ENCODE results near the gene FBXL12.
A peak's percentile ranks its signal among the peaks of the same experiment; 100 is the strongest.
"Not testable (repeated sequence)": the region's sequence is repeated elsewhere in the genome, so short reads cannot be mapped to it uniquely, and the experiment has no call there.

The FBXL12 gene

GRCh38 chr19:9793071-9793591 lies 25.7 kb downstream of the FBXL12 start:
- no peak for FAIRE-seq
- DNase-seq (ENCODE audit: insufficient read length, low spot score), result no peak

- peak; percentile 78 for DNase-seq (ENCODE audit: insufficient read length, low spot score)
- peak; percentile 74 for FAIRE-seq
Observed at GRCh38 chr19:9792206-9793070, 26.4 kb downstream of the FBXL12 start.

GRCh38 chr19:9791552-9792205 lies 27.2 kb downstream of the FBXL12 start:
- DNase-seq (ENCODE audit: insufficient read length, low spot score) (peak; percentile 88), FAIRE-seq (peak; percentile 90)

GRCh38 chr19:9791073-9791367 lies 27.9 kb downstream of the FBXL12 start:
- FAIRE-seq; DNase-seq (ENCODE audit: insufficient read length, low spot score): not testable (repeated sequence)

GRCh38 chr19:9789579-9789978 lies 29.3 kb downstream of the FBXL12 start:
- DNase-seq (ENCODE audit: insufficient read length, low spot score); FAIRE-seq: not testable (repeated sequence)

GRCh38 chr19:9789066-9789465 lies 29.8 kb downstream of the FBXL12 start:
- DNase-seq (ENCODE audit: insufficient read length, low spot score) (no peak), FAIRE-seq (no peak)

- not testable (repeated sequence) for DNase-seq (ENCODE audit: insufficient read length, low spot score); FAIRE-seq
Observed at GRCh38 chr19:9788604-9789003, 30.3 kb downstream of the FBXL12 start.

- no peak for FAIRE-seq
- DNase-seq (ENCODE audit: insufficient read length, low spot score), result no peak
Observed at GRCh38 chr19:9786819-9787218, 32.1 kb downstream of the FBXL12 start.

GRCh38 chr19:9786342-9786741 lies 32.5 kb downstream of the FBXL12 start:
- no peak for FAIRE-seq
- DNase-seq (ENCODE audit: insufficient read length, low spot score), result no peak

GRCh38 chr19:9785367-9786331 lies 33.2 kb downstream of the FBXL12 start:
- DNase-seq (ENCODE audit: insufficient read length, low spot score) (peak; percentile 91), FAIRE-seq (peak; percentile 86)

- not testable (repeated sequence) for DNase-seq (ENCODE audit: insufficient read length, low spot score); FAIRE-seq
Observed at GRCh38 chr19:9784163-9784496, 34.7 kb downstream of the FBXL12 start.

- DNase-seq (ENCODE audit: insufficient read length, low spot score) (no peak), FAIRE-seq (no peak)
Observed at GRCh38 chr19:9782338-9782737, 36.5 kb downstream of the FBXL12 start.

- FAIRE-seq (peak; percentile 96), DNase-seq (ENCODE audit: insufficient read length, low spot score) (peak; percentile 98)
Observed at GRCh38 chr19:9768175-9769112, 50.4 kb downstream of the FBXL12 start, which contains the start of gene ZNF846. TSS of gene ZNF846 (minus strand) at chr19:9768738. CDS start at chr19:9764950, 3,788 bp downstream.
